RWPE2 (cell line): ENCODE data around the gene RPEL1.
"Not testable (repeated sequence)": the region's sequence is repeated elsewhere in the genome, so short reads cannot be mapped to it uniquely, and the experiment has no call there.

Source experiments
- ATAC-seq: fragments of 200-7000 bp; cut with Tn5 transposase; 3 replicates; pipeline ENCODE4 v1.9.1; 2021; ENCODE audit warnings: low read depth
- DNase-seq: peaks from one replicate; pipeline ENCODE4 v3.0.0-alpha.2; 2020; ENCODE audit warnings: low spot score
- H3K27ac ChIP-seq: fragments of 450-650 bp; 2 replicates; pipeline ENCODE4 v1.5.1; 2017; ENCODE audit warnings: mild to moderate bottlenecking; ENCODE audit not compliant: poor library complexity, severe bottlenecking
- H3K27me3 ChIP-seq: fragments of 250-450 bp; sonication (Bioruptor Pico); 2 replicates; pipeline ENCODE4 v1.5.1; 2021; ENCODE audit warnings: mild to moderate bottlenecking, moderate library complexity; ENCODE audit not compliant: insufficient read depth, poor library complexity, severe bottlenecking
- H3K36me3 ChIP-seq: fragments of 250-450 bp; sonication (Bioruptor Pico); 2 replicates; pipeline ENCODE4 v1.5.1; 2020; ENCODE audit warnings: low read depth, mild to moderate bottlenecking, moderate library complexity
- H3K4me1 ChIP-seq: fragments of 250-450 bp; sonication (Bioruptor Pico); 2 replicates; pipeline ENCODE4 v1.5.1; 2021; ENCODE audit warnings: mild to moderate bottlenecking, moderate library complexity; ENCODE audit not compliant: insufficient read depth, poor library complexity, severe bottlenecking
- H3K4me3 ChIP-seq: fragments of 250-450 bp; sonication (Bioruptor Pico); 2 replicates; pipeline ENCODE4 v1.5.1; 2021; ENCODE audit warnings: mild to moderate bottlenecking, moderate library complexity; ENCODE audit not compliant: severe bottlenecking
- H3K9me3 ChIP-seq: fragments of 250-450 bp; sonication (Bioruptor Pico); 2 replicates; pipeline ENCODE4 v1.5.1; 2021; ENCODE audit warnings: mild to moderate bottlenecking, moderate library complexity; ENCODE audit not compliant: severe bottlenecking
- CTCF ChIP-seq: fragments of 450-650 bp; IDR thresholded peaks from one replicate; pipeline ENCODE4 v1.5.1; 2017; ENCODE audit warnings: mild to moderate bottlenecking, moderate library complexity; ENCODE audit not compliant: poor library complexity, severe bottlenecking

The RPEL1 gene

DNA sequence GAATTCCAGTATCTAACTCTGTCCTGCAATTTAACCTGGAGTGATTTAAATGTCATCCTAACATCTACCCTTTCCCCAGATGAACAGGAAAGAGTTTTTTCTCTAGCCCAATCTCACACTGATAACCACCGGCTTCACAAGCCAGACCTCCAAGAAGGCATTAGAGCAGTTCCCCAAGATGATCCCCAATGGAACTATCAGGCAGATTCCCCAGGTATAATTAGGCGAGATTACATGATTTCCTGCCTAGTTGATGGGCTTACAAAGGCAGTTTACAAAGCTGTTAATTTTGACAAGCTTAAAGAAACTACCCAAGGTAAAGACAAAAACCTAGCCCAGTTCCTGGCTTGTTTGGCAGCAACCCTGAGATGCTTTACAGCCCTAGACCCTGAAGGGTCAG lies 38.5 kb upstream of the RPEL1 start:
- no peaks in the 10 kb centered on the region for H3K36me3 ChIP-seq
- no peak overlapping the region for H3K27ac ChIP-seq
- H3K4me3 ChIP-seq, result no peak overlapping the region
- no peaks in the 10 kb centered on the region for H3K4me1 ChIP-seq
- no peaks in the 10 kb centered on the region for H3K9me3 ChIP-seq
- H3K27me3 ChIP-seq, result no peaks in the 10 kb centered on the region
- TF ChIP-seq CTCF, result no peak
- DNase-seq (no peak), ATAC-seq (no peak)

- H3K4me1 ChIP-seq, DNase-seq, H3K27ac ChIP-seq, H3K27me3 ChIP-seq, H3K4me3 ChIP-seq, H3K36me3 ChIP-seq, ATAC-seq, H3K9me3 ChIP-seq: not testable (repeated sequence)
Observed at GRCh38 chr10:103207643-103208042, 38.0 kb upstream of the RPEL1 start.

GRCh38 chr10:103210262-103210661 lies 35.4 kb upstream of the RPEL1 start:
- not testable (repeated sequence) for ATAC-seq, H3K4me3 ChIP-seq, H3K4me1 ChIP-seq, DNase-seq, H3K27ac ChIP-seq, H3K36me3 ChIP-seq, H3K27me3 ChIP-seq, H3K9me3 ChIP-seq

DNA sequence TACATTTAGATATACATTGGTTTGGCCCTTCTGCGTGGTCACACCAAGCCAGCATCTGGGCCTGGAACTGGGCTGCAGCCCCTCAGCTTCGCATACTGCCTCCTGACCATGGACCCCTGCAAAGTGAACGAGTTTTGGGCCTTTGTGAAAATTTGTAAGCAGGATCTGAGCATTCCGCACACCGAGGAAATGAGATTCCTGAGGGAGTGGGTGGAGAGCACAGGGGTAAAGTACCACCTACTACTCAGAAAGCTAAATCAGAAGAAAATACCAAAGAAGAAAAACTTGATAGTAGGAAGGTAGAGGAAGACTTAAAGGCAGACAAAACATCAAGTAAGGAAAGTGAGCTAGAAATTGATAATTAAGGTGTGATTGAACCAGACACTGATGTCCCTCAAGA lies 30.1 kb upstream of the RPEL1 start:
- Histone ChIP-seq H3K4me1 (no peaks in the 10 kb centered on the region), H3K36me3 (no peaks in the 10 kb centered on the region), H3K27me3 (no peaks in the 10 kb centered on the region), H3K27ac (no peak overlapping the region), H3K4me3 (no peak overlapping the region), H3K9me3 (no peaks in the 10 kb centered on the region)
- no peak for TF ChIP-seq CTCF
- DNase-seq, result no peak
- no peak for ATAC-seq

GRCh38 chr10:103216362-103216761 lies 29.3 kb upstream of the RPEL1 start:
- not testable (repeated sequence) for ATAC-seq, DNase-seq, H3K4me1 ChIP-seq, H3K27me3 ChIP-seq, H3K4me3 ChIP-seq, H3K9me3 ChIP-seq, H3K27ac ChIP-seq, H3K36me3 ChIP-seq

GRCh38 chr10:103224133-103224532 lies 21.6 kb upstream of the RPEL1 start:
- Histone ChIP-seq H3K4me3 (no peak overlapping the region), H3K36me3 (no peaks in the 10 kb centered on the region), H3K27ac (no peak overlapping the region), H3K4me1 (peaks cover 13% of the 10 kb centered on the region), H3K27me3 (no peaks in the 10 kb centered on the region), H3K9me3 (peaks cover 6% of the 10 kb centered on the region)
- no peak for TF ChIP-seq CTCF
- ATAC-seq (no peak), DNase-seq (no peak)

GRCh38 chr10:103224721-103225120 lies 21.0 kb upstream of the RPEL1 start:
- H3K36me3 ChIP-seq, H3K4me3 ChIP-seq, H3K9me3 ChIP-seq, H3K27me3 ChIP-seq, H3K27ac ChIP-seq, ATAC-seq, DNase-seq: not testable (repeated sequence)
- peaks cover 15% of the 10 kb centered on the region for H3K4me1 ChIP-seq
